RWPE2 (cell line): ENCODE results near the gene SEMA3F.

Source experiments
- ATAC-seq: fragments of 200-7000 bp; cut with Tn5 transposase; 3 replicates; pipeline ENCODE4 v1.9.1; 2021; ENCODE audit warnings: low read depth
- DNase-seq: peaks from one replicate; pipeline ENCODE4 v3.0.0-alpha.2; 2020; ENCODE audit warnings: low spot score
- H3K27ac ChIP-seq: fragments of 450-650 bp; 2 replicates; pipeline ENCODE4 v1.5.1; 2017; ENCODE audit warnings: mild to moderate bottlenecking; ENCODE audit not compliant: poor library complexity, severe bottlenecking
- H3K27me3 ChIP-seq: fragments of 250-450 bp; sonication (Bioruptor Pico); 2 replicates; pipeline ENCODE4 v1.5.1; 2021; ENCODE audit warnings: mild to moderate bottlenecking, moderate library complexity; ENCODE audit not compliant: insufficient read depth, poor library complexity, severe bottlenecking
- H3K36me3 ChIP-seq: fragments of 250-450 bp; sonication (Bioruptor Pico); 2 replicates; pipeline ENCODE4 v1.5.1; 2020; ENCODE audit warnings: low read depth, mild to moderate bottlenecking, moderate library complexity
- H3K4me1 ChIP-seq: fragments of 250-450 bp; sonication (Bioruptor Pico); 2 replicates; pipeline ENCODE4 v1.5.1; 2021; ENCODE audit warnings: mild to moderate bottlenecking, moderate library complexity; ENCODE audit not compliant: insufficient read depth, poor library complexity, severe bottlenecking
- H3K4me3 ChIP-seq: fragments of 250-450 bp; sonication (Bioruptor Pico); 2 replicates; pipeline ENCODE4 v1.5.1; 2021; ENCODE audit warnings: mild to moderate bottlenecking, moderate library complexity; ENCODE audit not compliant: severe bottlenecking
- H3K9me3 ChIP-seq: fragments of 250-450 bp; sonication (Bioruptor Pico); 2 replicates; pipeline ENCODE4 v1.5.1; 2021; ENCODE audit warnings: mild to moderate bottlenecking, moderate library complexity; ENCODE audit not compliant: severe bottlenecking
- CTCF ChIP-seq: fragments of 450-650 bp; IDR thresholded peaks from one replicate; pipeline ENCODE4 v1.5.1; 2017; ENCODE audit warnings: mild to moderate bottlenecking, moderate library complexity; ENCODE audit not compliant: poor library complexity, severe bottlenecking

Gene SEMA3F

GRCh38 chr3:50168388-50168787, 13.3 kb downstream of the SEMA3F start:
- no peak for ATAC-seq
- Histone ChIP-seq H3K4me3 (no peak overlapping the region), H3K4me1 (peaks cover 76% of the 10 kb centered on the region), H3K36me3 (peaks cover 89% of the 10 kb centered on the region), H3K9me3 (no peaks in the 10 kb centered on the region), H3K27me3 (no peaks in the 10 kb centered on the region), H3K27ac (peak overlapping the region; percentile 97)
- no peak for TF ChIP-seq CTCF
- no peak for DNase-seq

GRCh38 chr3:50168791-50169190, 13.7 kb downstream of the SEMA3F start:
- Histone ChIP-seq H3K27ac (peak overlapping the region; percentile 97), H3K9me3 (no peaks in the 10 kb centered on the region), H3K4me3 (no peak overlapping the region), H3K36me3 (peaks cover 89% of the 10 kb centered on the region), H3K4me1 (peaks cover 72% of the 10 kb centered on the region), H3K27me3 (no peaks in the 10 kb centered on the region)
- DNase-seq (no peak), ATAC-seq (no peak)
- no peak for TF ChIP-seq CTCF

GRCh38 chr3:50169232-50169832, 14.2 kb downstream of the SEMA3F start:
- peak overlapping the region; percentile 97 for H3K27ac ChIP-seq
- no peaks in the 10 kb centered on the region for H3K27me3 ChIP-seq
- ATAC-seq: no peak
- no peak for DNase-seq
- no peaks in the 10 kb centered on the region for H3K9me3 ChIP-seq
- no peak for TF ChIP-seq CTCF
- H3K4me1 ChIP-seq: peaks cover 68% of the 10 kb centered on the region
- H3K36me3 ChIP-seq: peaks cover 93% of the 10 kb centered on the region
- H3K4me3 ChIP-seq: no peak overlapping the region

- DNase-seq (no peak), ATAC-seq (no peak)
- Histone ChIP-seq H3K9me3 (no peaks in the 10 kb centered on the region), H3K27me3 (no peaks in the 10 kb centered on the region), H3K4me1 (peaks cover 62% of the 10 kb centered on the region), H3K4me3 (no peak overlapping the region), H3K27ac (peak overlapping the region; percentile 97), H3K36me3 (peaks cover 93% of the 10 kb centered on the region)
- TF ChIP-seq CTCF: no peak
Measured at GRCh38 chr3:50169858-50170257, 14.7 kb downstream of the SEMA3F start.

GRCh38 chr3:50170689-50171088, 15.6 kb downstream of the SEMA3F start:
- Histone ChIP-seq H3K36me3 (peaks cover 93% of the 10 kb centered on the region), H3K4me3 (no peak overlapping the region), H3K4me1 (peaks cover 54% of the 10 kb centered on the region), H3K9me3 (no peaks in the 10 kb centered on the region), H3K27ac (peak overlapping the region; percentile 97), H3K27me3 (no peaks in the 10 kb centered on the region)
- no peak for TF ChIP-seq CTCF
- ATAC-seq (peak; percentile 7; the same call in 1 of the 3 replicates), DNase-seq (no peak)
